Neural progenitor cell (in vitro differentiated cells): Measurements from ENCODE around the gene MRPS22. TPM values are rescaled to one million over a fixed set of nuclear protein-coding genes. Genes with fewer than 3 reads are reported as not detected.

Experiments used
- DNase-seq: peaks from one replicate; pipeline ENCODE4 v3.0.0-alpha.2; 2016; ENCODE audit warnings: low spot score
- H2AFZ ChIP-seq: fragments of 200-600 bp; sonication (generic); replicated peaks from 2 replicates; pipeline ENCODE4 v1.6.1; 2016; ENCODE audit warnings: antibody characterized with exemption
- H3F3A ChIP-seq: fragments of 200-600 bp; sonication (generic); 2 replicates; pipeline ENCODE4 v1.6.1; 2016; ENCODE audit warnings: antibody characterized with exemption, low read depth
- H3K27ac ChIP-seq: fragments of 200-600 bp; sonication (generic); 2 replicates; pipeline ENCODE4 v1.5.1; 2016; ENCODE audit warnings: mild to moderate bottlenecking
- H3K27me3 ChIP-seq: fragments of 200-600 bp; sonication (generic); 2 replicates; pipeline ENCODE4 v1.6.1; 2016; ENCODE audit warnings: mild to moderate bottlenecking, moderate library complexity
- H3K36me3 ChIP-seq: fragments of 200-600 bp; sonication (generic); 2 replicates; pipeline ENCODE4 v1.5.1; 2016
- H3K4me1 ChIP-seq: fragments of 200-600 bp; sonication (generic); 2 replicates; pipeline ENCODE4 v1.6.1; 2016; ENCODE audit warnings: mixed run types
- H3K4me2 ChIP-seq: fragments of 200-600 bp; sonication (generic); 2 replicates; pipeline ENCODE4 v1.6.1; 2016
- H3K4me3 ChIP-seq: fragments of 200-600 bp; sonication (generic); 2 replicates; pipeline ENCODE4 v1.5.1; 2016
- H3K79me2 ChIP-seq: fragments of 200-600 bp; sonication (generic); 2 replicates; pipeline ENCODE4 v1.6.1; 2016; ENCODE audit warnings: low read depth
- H3K9ac ChIP-seq: fragments of 200-600 bp; sonication (generic); 2 replicates; pipeline ENCODE4 v1.6.1; 2016
- H3K9me3 ChIP-seq: fragments of 200-600 bp; sonication (generic); 2 replicates; pipeline ENCODE4 v1.5.1; 2016; ENCODE audit warnings: low read depth
- H4K20me1 ChIP-seq: fragments of 200-600 bp; sonication (generic); 2 replicates; pipeline ENCODE4 v1.6.1; 2016; ENCODE audit warnings: low read depth
- H3K27ac Mint-ChIP-seq: 3 replicates; pipeline ENCODE4 v1.8.0; 2021; ENCODE audit warnings: mixed read lengths
- H3K27me3 Mint-ChIP-seq: 2 replicates; pipeline ENCODE4 v1.8.0; 2022; ENCODE audit warnings: low read depth, mild to moderate bottlenecking, inconsistent platforms, moderate library complexity, mixed read lengths; ENCODE audit not compliant: insufficient read depth
- H3K36me3 Mint-ChIP-seq: 3 replicates; pipeline ENCODE4 v1.8.0; 2021; ENCODE audit warnings: mixed read lengths
- H3K4me1 Mint-ChIP-seq: 3 replicates; pipeline ENCODE4 v1.8.0; 2021; ENCODE audit warnings: mixed read lengths
- H3K4me3 Mint-ChIP-seq: 3 replicates; pipeline ENCODE4 v1.8.0; 2021; ENCODE audit warnings: mild to moderate bottlenecking, moderate library complexity, mixed read lengths
- H3K9me3 Mint-ChIP-seq: 3 replicates; pipeline ENCODE4 v1.8.0; 2020; ENCODE audit warnings: mixed read lengths
- CTCF ChIP-seq: fragments of 200-600 bp; sonication (generic); IDR thresholded peaks from 2 replicates; pipeline ENCODE4 v1.5.1; 2017; ENCODE audit warnings: antibody characterized with exemption, mild to moderate bottlenecking
- EZH2 ChIP-seq: fragments of 200-600 bp; sonication (generic); IDR thresholded peaks from 2 replicates; pipeline ENCODE4 v1.6.1; 2017; ENCODE audit warnings: antibody characterized with exemption, mild to moderate bottlenecking, moderate library complexity
- EZH2phosphoT487 ChIP-seq: fragments of 200-600 bp; sonication (generic); IDR thresholded peaks from 2 replicates; pipeline ENCODE4 v1.6.1; 2017; ENCODE audit warnings: antibody characterized with exemption
- total RNA-seq: library from RNA; depleted of rRNA; stranded (reverse); fragments of >200 nt; gene quantifications from 2 replicates; pipeline ENCODE4 v1.2.3, GENCODE V29; 2015; ENCODE audit warnings: low replicate concordance

Gene MRPS22
- total RNA-seq, 1 donor from 2014 or later, result 85.8 TPM

GRCh38 chr3:139388077-139388476, 44.3 kb downstream of the MRPS22 start:
- Mint-ChIP-seq H3K4me1 (peaks cover 38% of the 10 kb centered on the region), H3K4me3 (peak overlapping the region; percentile 90), H3K27ac (no peak overlapping the region), H3K36me3 (no peaks in the 10 kb centered on the region), H3K9me3 (no peaks in the 10 kb centered on the region), H3K27me3 (peaks cover 4% of the 10 kb centered on the region)
- Histone ChIP-seq H4K20me1 (peaks cover 30% of the 10 kb centered on the region), H3F3A (peaks cover 14% of the 10 kb centered on the region), H3K4me3 (peak overlapping the region; percentile 94), H3K27me3 (no peaks in the 10 kb centered on the region), H3K4me1 (no peaks in the 10 kb centered on the region), H3K4me2 (peak overlapping the region; percentile 83), H3K9ac (no peak overlapping the region), H3K79me2 (peaks cover 75% of the 10 kb centered on the region), H3K9me3 (no peaks in the 10 kb centered on the region), H3K27ac (no peak overlapping the region), H2AFZ (no peak overlapping the region), H3K36me3 (peaks cover 2% of the 10 kb centered on the region)
- TF ChIP-seq EZH2, result no peak
- no peak for TF ChIP-seq CTCF
- TF ChIP-seq EZH2phosphoT487, result no peak
- no peak for DNase-seq

- no peaks in the 10 kb centered on the region for H3K36me3 ChIP-seq
- H3K27me3 Mint-ChIP-seq, result peaks cover 4% of the 10 kb centered on the region
- peak overlapping the region; percentile 93 for H3K27ac Mint-ChIP-seq
- no peaks in the 10 kb centered on the region for H3K36me3 Mint-ChIP-seq
- H3K9ac ChIP-seq, result peak overlapping the region; percentile 97
- H3K4me3 ChIP-seq, result peak overlapping the region; percentile 94
- H3K4me3 Mint-ChIP-seq, result peak overlapping the region; percentile 90
- H4K20me1 ChIP-seq, result peaks cover 30% of the 10 kb centered on the region
- no peaks in the 10 kb centered on the region for H3K27me3 ChIP-seq
- peaks cover 38% of the 10 kb centered on the region for H3K4me1 Mint-ChIP-seq
- peak overlapping the region; percentile 60 for H3K27ac ChIP-seq
- peaks cover 67% of the 10 kb centered on the region for H3K79me2 ChIP-seq
- H3F3A ChIP-seq, result peaks cover 14% of the 10 kb centered on the region
- H2AFZ ChIP-seq, result peak overlapping the region; percentile 85
- H3K4me2 ChIP-seq, result peak overlapping the region; percentile 83
- no peak for TF ChIP-seq CTCF
- TF ChIP-seq EZH2, result peak; percentile 31
- TF ChIP-seq EZH2phosphoT487, result no peak
- H3K4me1 ChIP-seq, result no peaks in the 10 kb centered on the region
- no peaks in the 10 kb centered on the region for H3K9me3 ChIP-seq
- H3K9me3 Mint-ChIP-seq, result no peaks in the 10 kb centered on the region
- DNase-seq, result peak; percentile 4
Observed at GRCh38 chr3:139388821-139389551, 45.2 kb downstream of the MRPS22 start.

- Mint-ChIP-seq H3K36me3 (no peaks in the 10 kb centered on the region), H3K27ac (peak within 1 kb of the TSS; percentile 93), H3K9me3 (no peaks in the 10 kb centered on the region), H3K27me3 (peaks cover 4% of the 10 kb centered on the region), H3K4me1 (peaks cover 38% of the 10 kb centered on the region), H3K4me3 (peak within 1 kb of the TSS; percentile 90)
- H3K4me3 ChIP-seq, result peak within 1 kb of the TSS; percentile 94
- H4K20me1 ChIP-seq, result peaks cover 22% of the 10 kb centered on the region
- H2AFZ ChIP-seq, result peak within 1 kb of the TSS; percentile 86
- H3K4me1 ChIP-seq, result no peaks in the 10 kb centered on the region
- peak within 1 kb of the TSS; percentile 83 for H3K4me2 ChIP-seq
- peak; percentile 99 for DNase-seq
- no peaks in the 10 kb centered on the region for H3K27me3 ChIP-seq
- H3K9ac ChIP-seq, result peak within 1 kb of the TSS; percentile 97
- H3K27ac ChIP-seq, result peak within 1 kb of the TSS; percentile 61
- H3K9me3 ChIP-seq, result no peaks in the 10 kb centered on the region
- peaks cover 59% of the 10 kb centered on the region for H3K79me2 ChIP-seq
- TF ChIP-seq EZH2phosphoT487 (no peak), CTCF (no peak), EZH2 (no peak)
- peaks cover 14% of the 10 kb centered on the region for H3F3A ChIP-seq
- no peaks in the 10 kb centered on the region for H3K36me3 ChIP-seq
Observed at GRCh38 chr3:139389552-139390368, 45.9 kb downstream of the MRPS22 start, which contains the start of gene COPB2. Gene COPB2, minus strand, starts transcription at chr3:139389647. Its CDS starts 97 bp downstream, at chr3:139389550.
